ENCODE results near the gene SLC24A5. TPM values are rescaled to one million over a fixed set of nuclear protein-coding genes. Genes with fewer than 3 reads are reported as not detected.

Gene SLC24A5
- total RNA-seq, 2 donors from 2014 or later, result not detected

DNA sequence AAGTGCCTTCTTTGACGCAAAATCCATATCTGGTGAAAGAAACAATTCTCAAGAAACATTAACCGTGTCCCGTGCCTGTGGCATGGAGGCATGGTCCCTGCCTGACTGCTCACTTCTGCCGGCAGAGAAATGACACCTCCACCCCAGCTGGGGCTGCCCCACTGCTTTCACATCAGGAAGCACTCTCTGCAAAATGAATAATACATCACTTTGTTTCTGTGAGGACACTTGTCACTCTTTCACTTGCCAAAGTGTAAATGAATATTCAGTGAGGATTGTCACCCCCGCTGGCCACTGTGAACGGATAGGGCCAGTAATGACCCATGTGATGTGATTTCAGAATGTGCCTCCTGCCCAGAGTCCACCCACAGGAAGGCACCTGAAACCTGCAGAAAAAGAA is 31.1 kb upstream of the SLC24A5 start:
- H3K27me3 ChIP-seq (replicated peaks; ENCODE audit: insufficient read depth), result no peaks in the 10 kb centered on the region
- TF ChIP-seq CTCF (IDR thresholded peaks at IDR 0.05) (no peak), POLR2AphosphoS5 (IDR thresholded peaks at IDR 0.05) (no peak), POLR2A (IDR thresholded peaks at IDR 0.05) (no peak)
- no peaks in the 10 kb centered on the region for H3K9me3 ChIP-seq
- 67% methylated on average over 6 of the region's 6 CpGs for WGBS
- no peak overlapping the region for H3K4me3 ChIP-seq
- no peaks in the 10 kb centered on the region for H3K36me3 ChIP-seq
- intact Hi-C loops (cut with DNase I), result loop anchor here (5.0 kb wide), 1 partner anchor 892 kb away; no protein-coding TSS in a partner anchor
- H3K4me1 ChIP-seq (replicated peaks), result no peaks in the 10 kb centered on the region
- H3K27ac ChIP-seq, result no peak overlapping the region
- DNase-seq (ENCODE audit: low spot score), result no peak

GRCh38 chr15:48090115-48090514 is 30.7 kb upstream of the SLC24A5 start:
- Histone ChIP-seq H3K4me3 (no peak overlapping the region), H3K36me3 (no peaks in the 10 kb centered on the region), H3K27me3 (replicated peaks; ENCODE audit: insufficient read depth) (no peaks in the 10 kb centered on the region), H3K27ac (no peak overlapping the region), H3K9me3 (no peaks in the 10 kb centered on the region), H3K4me1 (replicated peaks) (no peaks in the 10 kb centered on the region)
- no peak for DNase-seq (ENCODE audit: low spot score)
- intact Hi-C loops (cut with DNase I), result no loop called here
- WGBS, result 44% methylated on average over 2 of the region's 2 CpGs
- TF ChIP-seq POLR2A (IDR thresholded peaks at IDR 0.05), result no peak
- no peak for TF ChIP-seq POLR2AphosphoS5 (IDR thresholded peaks at IDR 0.05)
- TF ChIP-seq CTCF (IDR thresholded peaks at IDR 0.05), result no peak

GRCh38 chr15:48090666-48091065 is 30.1 kb upstream of the SLC24A5 start:
- H3K27me3 ChIP-seq (replicated peaks; ENCODE audit: insufficient read depth), result no peaks in the 10 kb centered on the region
- no peaks in the 10 kb centered on the region for H3K9me3 ChIP-seq
- no peak overlapping the region for H3K4me3 ChIP-seq
- no peaks in the 10 kb centered on the region for H3K36me3 ChIP-seq
- no peak overlapping the region for H3K27ac ChIP-seq
- TF ChIP-seq POLR2A (IDR thresholded peaks at IDR 0.05) (no peak), CTCF (IDR thresholded peaks at IDR 0.05) (no peak), POLR2AphosphoS5 (IDR thresholded peaks at IDR 0.05) (no peak)
- WGBS, result 50% methylated on average over 3 of the region's 3 CpGs
- DNase-seq (ENCODE audit: low spot score), result no peak
- intact Hi-C loops (cut with DNase I), result no loop called here
- no peaks in the 10 kb centered on the region for H3K4me1 ChIP-seq (replicated peaks)

GRCh38 chr15:48091522-48091921 is 29.3 kb upstream of the SLC24A5 start:
- H3K4me3 ChIP-seq, result no peak overlapping the region
- 79% methylated on average over 4 of the region's 4 CpGs for WGBS
- no peaks in the 10 kb centered on the region for H3K4me1 ChIP-seq (replicated peaks)
- H3K27ac ChIP-seq, result no peak overlapping the region
- no peak for TF ChIP-seq POLR2A (IDR thresholded peaks at IDR 0.05)
- no peak for TF ChIP-seq CTCF (IDR thresholded peaks at IDR 0.05)
- no peak for TF ChIP-seq POLR2AphosphoS5 (IDR thresholded peaks at IDR 0.05)
- intact Hi-C loops (cut with DNase I), result no loop called here
- no peaks in the 10 kb centered on the region for H3K36me3 ChIP-seq
- no peak for DNase-seq (ENCODE audit: low spot score)
- no peaks in the 10 kb centered on the region for H3K9me3 ChIP-seq
- no peaks in the 10 kb centered on the region for H3K27me3 ChIP-seq (replicated peaks; ENCODE audit: insufficient read depth)

DNA sequence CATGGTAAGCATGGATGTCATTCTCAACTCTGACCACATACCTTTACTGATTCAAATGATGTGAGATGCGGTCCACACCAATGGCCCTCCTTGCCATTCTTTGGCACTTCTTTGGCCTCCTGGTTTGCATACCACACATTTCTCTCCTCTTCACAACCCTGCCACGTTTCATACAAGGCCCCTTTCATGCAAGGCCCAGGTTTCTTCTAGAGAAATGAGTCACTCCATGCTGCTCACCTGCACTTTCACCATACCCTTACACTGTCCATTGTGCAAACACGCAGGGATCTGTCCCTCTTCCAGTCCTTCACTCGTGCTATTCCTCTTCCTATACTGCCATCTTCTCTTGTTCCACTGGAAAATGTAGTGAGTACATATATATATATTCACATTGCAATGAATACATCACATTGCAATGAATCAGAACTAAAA is 24.4 kb upstream of the SLC24A5 start:
- intact Hi-C loops (cut with DNase I), result no loop called here
- no peaks in the 10 kb centered on the region for H3K27me3 ChIP-seq (replicated peaks; ENCODE audit: insufficient read depth)
- no peak for TF ChIP-seq POLR2A (IDR thresholded peaks at IDR 0.05)
- no peak for TF ChIP-seq CTCF (IDR thresholded peaks at IDR 0.05)
- no peak for TF ChIP-seq POLR2AphosphoS5 (IDR thresholded peaks at IDR 0.05)
- no peak for DNase-seq (ENCODE audit: low spot score)
- no peaks in the 10 kb centered on the region for H3K4me1 ChIP-seq (replicated peaks)
- no peak overlapping the region for H3K27ac ChIP-seq
- 78% methylated on average over 4 of the region's 4 CpGs for WGBS
- H3K9me3 ChIP-seq, result no peaks in the 10 kb centered on the region
- no peak overlapping the region for H3K4me3 ChIP-seq
- H3K36me3 ChIP-seq, result no peaks in the 10 kb centered on the region
